OCI-LY1 (cell line): ENCODE measurements around the gene N4BP2L2.
A peak's percentile ranks its signal among the peaks of the same experiment; 100 is the strongest.

Source experiments
- H2AFZ ChIP-seq: fragments of 200-600 bp; sonication (generic), shearing (Covaris generic); 2 replicates; pipeline ENCODE4 v1.6.0; 2014; ENCODE audit warnings: antibody characterized with exemption, mild to moderate bottlenecking, low read length
- H3F3A ChIP-seq: fragments of 200-600 bp; sonication (generic), shearing (Covaris generic); 2 replicates; pipeline ENCODE4 v1.6.0; 2014; ENCODE audit warnings: mild to moderate bottlenecking, antibody characterized with exemption, low read length, moderate library complexity; ENCODE audit not compliant: insufficient read depth
- H3K27ac ChIP-seq: fragments of 200-600 bp; sonication (generic); 2 replicates; pipeline ENCODE4 v1.5.1; 2014; ENCODE audit warnings: low read length, mixed run types, mild to moderate bottlenecking, low read depth; ENCODE audit not compliant: poor library complexity, severe bottlenecking
- H3K27me3 ChIP-seq: fragments of 200-600 bp; sonication (generic); 2 replicates; pipeline ENCODE4 v1.6.0; 2014; ENCODE audit warnings: antibody characterized with exemption, mild to moderate bottlenecking, low read length, moderate library complexity; ENCODE audit not compliant: insufficient read depth
- H3K36me3 ChIP-seq: fragments of 200-600 bp; sonication (generic); 2 replicates; pipeline ENCODE4 v1.6.1; 2014; ENCODE audit warnings: mild to moderate bottlenecking, antibody characterized with exemption, low read length, moderate library complexity, mixed read lengths; ENCODE audit not compliant: insufficient read depth
- H3K4me1 ChIP-seq: fragments of 200-600 bp; sonication (generic); 2 replicates; pipeline ENCODE4 v1.5.1; 2014; ENCODE audit warnings: mild to moderate bottlenecking, low read length, moderate library complexity; ENCODE audit not compliant: insufficient read depth, severe bottlenecking
- H3K4me2 ChIP-seq: fragments of 200-600 bp; sonication (generic), shearing (Covaris generic); 2 replicates; pipeline ENCODE4 v1.6.1; 2014; ENCODE audit warnings: low read length
- H3K4me3 ChIP-seq: fragments of 200-600 bp; sonication (generic); 2 replicates; pipeline ENCODE4 v1.5.1; 2014; ENCODE audit warnings: low read length, low read depth, mild to moderate bottlenecking, mixed read lengths; ENCODE audit not compliant: poor library complexity, severe bottlenecking
- H3K79me2 ChIP-seq: fragments of 200-600 bp; shearing (Covaris generic); 2 replicates; pipeline ENCODE4 v1.6.1; 2016; ENCODE audit warnings: mixed run types, low read length, mixed read lengths; ENCODE audit not compliant: insufficient read depth
- H3K9ac ChIP-seq: fragments of 200-600 bp; sonication (generic), shearing (Covaris generic); 2 replicates; pipeline ENCODE4 v1.6.1; 2014; ENCODE audit warnings: mild to moderate bottlenecking, low read length, mixed read lengths
- H3K9me2 ChIP-seq: fragments of 200-600 bp; sonication (generic), shearing (Covaris generic); 2 replicates; pipeline ENCODE4 v1.6.1; 2014; ENCODE audit warnings: low read depth, mild to moderate bottlenecking, low read length, mixed read lengths
- H3K9me3 ChIP-seq: fragments of 200-600 bp; shearing (Covaris generic); 2 replicates; pipeline ENCODE4 v1.6.1; 2014; ENCODE audit warnings: low read length, mixed read lengths
- H4K20me1 ChIP-seq: fragments of 200-600 bp; sonication (generic), shearing (Covaris generic); 2 replicates; pipeline ENCODE4 v1.6.0; 2016; ENCODE audit warnings: mild to moderate bottlenecking, low read length; ENCODE audit not compliant: insufficient read depth
- EZH2 ChIP-seq: fragments of 200-600 bp; sonication (generic), shearing (Covaris generic); IDR thresholded peaks from 2 replicates; pipeline ENCODE4 v1.8.0; 2017; ENCODE audit warnings: borderline replicate concordance, mixed run types, mild to moderate bottlenecking, antibody characterized with exemption, low read length, moderate library complexity, mixed read lengths
- TF ChIP-seq, protein P1 (sequence below): fragments of 200-600 bp; sonication (generic), shearing (Covaris generic); IDR thresholded peaks from 2 replicates; pipeline ENCODE4 v1.5.1; 2017; ENCODE audit warnings: mild to moderate bottlenecking, antibody characterized with exemption, low read length, moderate library complexity, mixed read lengths

The N4BP2L2 gene

DNA sequence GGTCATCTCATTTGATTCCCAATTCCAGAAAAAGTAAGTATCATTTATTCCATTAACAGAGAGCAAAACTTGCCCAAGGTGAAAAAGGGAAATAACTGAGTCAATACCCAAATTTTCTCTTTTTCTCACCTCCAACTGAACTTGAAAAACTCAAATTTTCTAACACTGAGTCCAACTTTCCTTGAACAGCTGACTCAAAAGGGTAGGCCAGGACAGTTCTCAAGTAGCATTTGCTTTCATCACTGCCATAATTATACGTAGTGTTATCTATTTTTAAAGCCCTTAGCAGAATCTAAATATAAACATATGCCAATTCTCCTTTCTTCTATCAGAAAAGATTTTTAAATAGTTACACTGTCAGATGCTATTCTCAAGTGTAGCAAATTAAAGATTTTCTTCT, 3.5 kb downstream of the N4BP2L2 start:
- Histone ChIP-seq H3K4me3 (no peak overlapping the region), H3K4me1 (peaks cover 50% of the 10 kb centered on the region), H3K4me2 (no peak overlapping the region; the same call in 1 of the 2 replicates), H3K27ac (no peak overlapping the region), H4K20me1 (no peaks in the 10 kb centered on the region), H3K9ac (no peak overlapping the region), H3K79me2 (peaks cover 57% of the 10 kb centered on the region), H2AFZ (no peak overlapping the region), H3K9me2 (no peaks in the 10 kb centered on the region), H3K9me3 (no peaks in the 10 kb centered on the region), H3K36me3 (peaks cover 43% of the 10 kb centered on the region), H3K27me3 (no peaks in the 10 kb centered on the region), H3F3A (no peaks in the 10 kb centered on the region)
- TF ChIP-seq EZH2 = no peak
- TF ChIP-seq, protein P1, sequence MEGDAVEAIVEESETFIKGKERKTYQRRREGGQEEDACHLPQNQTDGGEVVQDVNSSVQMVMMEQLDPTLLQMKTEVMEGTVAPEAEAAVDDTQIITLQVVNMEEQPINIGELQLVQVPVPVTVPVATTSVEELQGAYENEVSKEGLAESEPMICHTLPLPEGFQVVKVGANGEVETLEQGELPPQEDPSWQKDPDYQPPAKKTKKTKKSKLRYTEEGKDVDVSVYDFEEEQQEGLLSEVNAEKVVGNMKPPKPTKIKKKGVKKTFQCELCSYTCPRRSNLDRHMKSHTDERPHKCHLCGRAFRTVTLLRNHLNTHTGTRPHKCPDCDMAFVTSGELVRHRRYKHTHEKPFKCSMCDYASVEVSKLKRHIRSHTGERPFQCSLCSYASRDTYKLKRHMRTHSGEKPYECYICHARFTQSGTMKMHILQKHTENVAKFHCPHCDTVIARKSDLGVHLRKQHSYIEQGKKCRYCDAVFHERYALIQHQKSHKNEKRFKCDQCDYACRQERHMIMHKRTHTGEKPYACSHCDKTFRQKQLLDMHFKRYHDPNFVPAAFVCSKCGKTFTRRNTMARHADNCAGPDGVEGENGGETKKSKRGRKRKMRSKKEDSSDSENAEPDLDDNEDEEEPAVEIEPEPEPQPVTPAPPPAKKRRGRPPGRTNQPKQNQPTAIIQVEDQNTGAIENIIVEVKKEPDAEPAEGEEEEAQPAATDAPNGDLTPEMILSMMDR = no peak

DNA sequence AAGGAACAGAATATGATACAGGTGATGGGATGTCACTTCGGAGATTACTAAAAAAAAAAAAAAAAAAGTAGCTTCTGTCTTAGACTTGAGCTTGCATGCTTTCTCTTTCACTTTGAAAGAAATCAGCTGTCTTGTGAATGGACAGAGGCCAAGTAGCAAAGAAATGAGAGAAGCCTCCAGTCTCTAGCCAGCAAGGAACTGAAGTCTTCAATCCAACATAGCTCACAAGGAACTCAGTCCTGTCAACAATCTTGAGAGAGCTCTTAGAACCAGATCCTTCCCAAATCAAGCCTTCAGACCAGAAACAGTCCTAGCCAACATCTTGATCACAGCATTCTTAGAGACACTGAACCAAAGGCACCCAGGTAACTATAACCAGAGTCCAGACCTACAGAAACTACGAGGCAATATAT, 7.7 kb downstream of the N4BP2L2 start:
- Histone ChIP-seq H3K36me3 (peaks cover 62% of the 10 kb centered on the region), H3K4me3 (no peak overlapping the region), H3K27me3 (no peaks in the 10 kb centered on the region), H3K9me3 (no peaks in the 10 kb centered on the region), H3F3A (no peaks in the 10 kb centered on the region), H3K9ac (no peak overlapping the region), H3K4me2 (peak overlapping the region; percentile 23; the same call in 1 of the 2 replicates), H2AFZ (no peak overlapping the region), H3K4me1 (peaks cover 29% of the 10 kb centered on the region), H3K9me2 (no peaks in the 10 kb centered on the region), H3K27ac (no peak overlapping the region), H3K79me2 (peaks cover 52% of the 10 kb centered on the region), H4K20me1 (no peaks in the 10 kb centered on the region)
- no peak for TF ChIP-seq EZH2
- TF ChIP-seq, protein P1 = no peak

DNA sequence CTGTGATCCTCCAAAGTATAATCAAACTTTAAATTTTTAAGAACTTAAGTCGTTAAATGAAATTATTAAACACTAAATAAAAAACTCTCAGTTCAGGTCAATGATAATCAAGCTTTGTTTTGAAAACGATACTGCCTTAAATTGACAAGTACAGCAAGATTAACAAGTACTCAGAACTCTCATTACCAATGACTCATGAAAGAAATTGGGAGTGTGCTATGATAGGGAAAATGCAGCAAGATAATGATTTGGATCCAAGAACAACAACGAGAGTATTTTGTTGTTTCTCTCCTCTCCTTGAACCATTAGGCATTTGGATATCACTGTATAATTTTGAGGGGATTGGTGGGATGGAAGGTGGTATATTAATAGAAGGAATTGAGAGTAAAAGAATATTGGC, 10.2 kb downstream of the N4BP2L2 start:
- Histone ChIP-seq H3K9me3 (no peaks in the 10 kb centered on the region), H4K20me1 (no peaks in the 10 kb centered on the region), H3K4me3 (no peak overlapping the region), H3K9me2 (no peaks in the 10 kb centered on the region), H3F3A (no peaks in the 10 kb centered on the region), H3K27ac (no peak overlapping the region), H3K36me3 (peaks cover 45% of the 10 kb centered on the region), H2AFZ (no peak overlapping the region), H3K4me2 (no peak overlapping the region), H3K4me1 (peaks cover 16% of the 10 kb centered on the region), H3K79me2 (peaks cover 47% of the 10 kb centered on the region), H3K9ac (no peak overlapping the region), H3K27me3 (no peaks in the 10 kb centered on the region)
- TF ChIP-seq, protein P1 = no peak
- no peak for TF ChIP-seq EZH2
